GM19438 (cell line): ENCODE data around the gene NEURL1.

ENCODE experiments used
- ATAC-seq: cut with Tn5 transposase; IDR thresholded peaks from one replicate; pipeline ENCODE4 v1.9.1; 2021; ENCODE audit warnings: low read depth; ENCODE audit not compliant: unreplicated experiment

Gene NEURL1

GRCh38 chr10:103578782-103579382 is 85.4 kb downstream of the NEURL1 start:
- ATAC-seq: peak; percentile 81

- no peak for ATAC-seq
These were observed 86.5 kb downstream of the NEURL1 start for GRCh38 chr10:103580011-103580410.

DNA sequence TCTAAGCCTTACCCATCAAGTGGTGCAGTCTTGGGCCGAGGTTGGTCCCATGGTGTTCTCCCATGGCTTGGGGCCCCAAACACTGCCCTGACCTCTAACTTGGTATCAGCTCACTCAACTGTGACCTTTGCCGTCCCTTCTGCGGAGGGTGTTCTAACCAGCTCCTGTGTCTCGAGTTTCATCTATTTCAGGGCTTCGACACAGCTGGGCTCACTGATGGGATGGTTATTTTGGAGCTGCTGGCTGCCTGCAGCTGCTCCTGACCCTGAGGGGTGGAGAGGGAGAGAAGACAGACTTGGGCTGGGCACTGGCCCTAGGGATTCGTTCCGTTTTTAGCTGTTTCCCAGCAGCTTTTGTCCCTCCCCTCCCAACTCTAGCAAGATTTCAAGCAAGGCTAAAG is 86.9 kb downstream of the NEURL1 start:
- ATAC-seq: no peak

GRCh38 chr10:103581499-103581898 is 88.0 kb downstream of the NEURL1 start:
- ATAC-seq: no peak

DNA sequence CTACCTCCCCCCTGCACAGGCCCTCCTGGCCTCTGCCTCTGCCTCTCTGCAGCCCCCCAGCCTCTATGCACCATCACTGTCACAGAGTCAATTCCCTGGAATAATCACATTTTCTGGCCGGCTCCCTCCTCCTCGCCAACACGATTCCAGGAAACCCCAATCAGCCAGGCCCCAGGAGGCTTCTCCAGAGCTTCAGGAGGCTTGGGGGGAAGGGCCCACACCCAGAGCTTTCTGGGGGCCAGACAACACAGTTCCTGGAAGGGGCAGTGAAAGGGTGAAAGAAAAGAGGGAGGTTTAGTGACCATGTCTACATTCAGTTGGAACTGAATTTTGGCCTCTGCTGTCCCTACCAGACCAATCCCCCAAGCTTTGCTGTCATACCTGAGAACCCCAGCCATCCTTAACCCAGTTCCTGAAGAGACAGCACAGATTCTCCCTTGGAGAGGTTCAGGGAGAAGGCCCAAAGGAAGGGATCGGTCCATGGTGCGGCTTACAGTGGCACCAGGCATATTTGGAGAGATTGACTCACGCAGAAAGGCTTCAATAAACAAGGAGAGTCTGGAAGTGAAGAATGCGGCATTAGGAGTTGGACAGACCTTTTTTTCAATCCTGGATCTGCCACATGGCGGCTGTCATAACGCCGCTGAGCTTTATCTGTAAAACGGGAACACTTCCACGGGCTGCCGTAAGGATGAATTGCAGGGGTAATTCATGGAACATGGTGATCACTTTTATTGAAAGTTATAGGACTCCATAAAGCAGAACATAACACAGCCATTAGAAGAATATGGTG is 89.0 kb downstream of the NEURL1 start:
- ATAC-seq: no peak

DNA sequence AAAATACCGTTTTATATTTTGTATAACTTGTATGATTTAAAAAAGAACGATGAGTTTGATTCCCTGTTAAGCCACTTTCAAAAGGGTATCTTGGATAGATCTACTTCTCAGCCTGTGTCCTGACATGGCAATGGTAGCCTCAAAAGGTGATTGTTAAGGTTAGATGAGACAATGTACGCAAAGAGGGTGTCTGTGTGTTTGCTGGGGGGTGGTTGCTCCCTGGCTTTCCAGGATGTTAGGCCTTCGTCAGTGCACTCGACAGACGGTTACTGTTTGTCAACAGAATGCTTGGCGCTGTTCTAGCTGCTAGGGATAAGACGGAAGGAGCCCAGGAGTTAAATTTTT is 90.3 kb downstream of the NEURL1 start:
- peak; percentile 4 for ATAC-seq

GRCh38 chr10:103584216-103585010 is 90.9 kb downstream of the NEURL1 start:
- peak; percentile 52 for ATAC-seq

DNA sequence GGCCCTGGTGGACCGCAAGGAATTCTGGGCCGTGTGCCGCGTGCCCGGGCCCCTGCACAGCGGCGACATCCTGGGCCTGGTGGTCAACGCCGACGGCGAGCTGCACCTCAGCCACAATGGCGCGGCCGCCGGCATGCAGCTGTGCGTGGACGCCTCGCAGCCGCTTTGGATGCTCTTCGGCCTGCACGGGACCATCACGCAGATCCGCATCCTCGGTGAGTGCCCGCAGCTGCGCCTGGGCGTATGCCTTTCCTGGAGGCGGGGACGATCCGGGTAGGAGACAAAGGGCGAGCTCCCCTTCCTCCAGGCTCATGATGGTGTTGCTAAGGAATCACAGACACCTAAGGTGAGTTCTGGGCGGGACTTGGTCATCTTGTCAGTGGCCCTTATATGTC is 91.5 kb downstream of the NEURL1 start:
- no peak for ATAC-seq

GRCh38 chr10:103587073-103587472 is 93.6 kb downstream of the NEURL1 start:
- no peak for ATAC-seq

GRCh38 chr10:103589074-103589630 is 95.6 kb downstream of the NEURL1 start:
- ATAC-seq: no peak

DNA sequence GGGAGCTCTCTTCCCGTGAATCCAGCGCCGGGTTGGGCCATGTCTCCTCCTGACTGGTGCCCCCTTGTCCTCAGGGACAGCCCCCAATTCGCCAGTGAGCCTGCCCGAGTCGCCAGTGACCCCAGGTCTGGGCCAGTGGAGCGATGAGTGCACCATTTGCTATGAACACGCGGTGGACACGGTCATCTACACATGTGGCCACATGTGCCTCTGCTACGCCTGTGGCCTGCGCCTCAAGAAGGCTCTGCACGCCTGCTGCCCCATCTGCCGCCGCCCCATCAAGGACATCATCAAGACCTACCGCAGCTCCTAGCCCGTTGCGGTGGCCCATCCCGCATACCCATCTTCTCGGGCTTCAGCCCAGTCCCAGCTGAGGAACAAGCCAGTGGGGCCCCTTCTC is 96.6 kb downstream of the NEURL1 start:
- ATAC-seq: no peak

- ATAC-seq: no peak
These were observed 97.3 kb downstream of the NEURL1 start for GRCh38 chr10:103590744-103591291.

DNA sequence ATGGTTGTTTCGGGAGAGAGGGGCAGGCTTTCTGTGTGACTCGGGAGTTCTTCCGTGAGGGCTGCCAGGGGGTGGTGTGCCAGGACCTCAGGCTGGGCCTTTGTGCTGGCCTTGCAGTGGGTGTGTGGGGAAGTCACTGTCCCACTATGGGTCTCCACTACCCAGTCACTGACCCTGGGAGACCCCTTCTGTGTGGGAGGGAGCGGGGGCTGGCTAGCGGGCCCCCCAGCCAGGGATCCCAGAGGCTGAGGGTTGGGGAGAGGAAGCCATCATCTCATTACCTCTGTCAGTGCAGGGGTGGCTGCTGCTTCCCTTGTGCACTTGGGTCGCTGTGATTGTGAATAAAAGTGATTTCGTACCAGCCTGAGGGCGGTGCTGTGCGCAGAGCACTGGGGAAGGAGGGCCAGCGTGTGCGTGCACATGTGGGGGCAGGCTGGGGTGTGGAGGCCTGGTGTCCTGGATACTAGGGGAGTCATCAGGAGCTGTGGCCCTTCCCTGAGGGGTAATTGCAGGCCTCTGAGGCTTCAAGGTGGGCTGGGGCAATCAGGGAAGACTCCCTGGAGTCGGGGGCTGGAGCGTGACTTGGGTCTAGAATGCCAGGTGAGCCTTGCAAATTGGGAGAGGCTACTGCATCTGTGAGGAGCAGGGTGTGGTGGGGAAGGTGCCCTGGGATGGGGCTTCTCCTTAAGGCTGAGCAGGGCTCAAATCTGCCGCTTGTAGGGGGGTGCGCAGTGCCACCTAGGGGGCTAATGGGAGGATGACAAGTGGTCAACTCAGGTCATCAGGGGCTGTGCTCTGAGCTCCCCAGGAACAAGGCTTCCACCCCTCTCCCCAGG is 98.9 kb downstream of the NEURL1 start:
- peak; percentile 72 for ATAC-seq

DNA sequence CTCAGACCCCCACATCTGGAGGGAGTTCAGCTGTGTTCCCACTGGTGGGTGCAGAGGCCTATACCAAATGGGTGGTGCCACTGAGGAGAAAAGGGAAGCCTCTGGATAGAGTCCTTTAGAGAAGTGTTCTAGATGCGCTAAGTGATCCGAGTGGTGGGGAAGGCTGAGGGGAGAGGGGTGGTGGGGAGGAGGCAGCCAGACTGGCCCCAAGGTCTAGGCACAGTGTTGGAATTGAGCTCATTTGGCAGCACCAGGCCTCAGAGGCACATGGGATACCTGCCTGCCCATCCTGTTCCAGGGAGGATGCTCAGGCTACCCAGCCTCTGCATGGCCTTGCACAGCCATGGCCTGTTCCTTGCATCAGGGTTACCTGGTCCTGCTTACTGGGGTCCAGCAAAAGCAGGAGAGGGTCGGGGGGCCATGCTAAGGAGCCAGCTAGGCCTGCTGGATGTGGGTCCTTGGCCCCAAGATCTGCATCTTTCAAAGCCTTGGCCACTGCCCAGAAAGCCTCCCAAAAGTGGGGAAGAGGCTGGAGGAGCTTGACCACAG is 99.6 kb downstream of the NEURL1 start:
- ATAC-seq: no peak

GRCh38 chr10:103595933-103596726 is 102.6 kb downstream of the NEURL1 start:
- no peak for ATAC-seq

DNA sequence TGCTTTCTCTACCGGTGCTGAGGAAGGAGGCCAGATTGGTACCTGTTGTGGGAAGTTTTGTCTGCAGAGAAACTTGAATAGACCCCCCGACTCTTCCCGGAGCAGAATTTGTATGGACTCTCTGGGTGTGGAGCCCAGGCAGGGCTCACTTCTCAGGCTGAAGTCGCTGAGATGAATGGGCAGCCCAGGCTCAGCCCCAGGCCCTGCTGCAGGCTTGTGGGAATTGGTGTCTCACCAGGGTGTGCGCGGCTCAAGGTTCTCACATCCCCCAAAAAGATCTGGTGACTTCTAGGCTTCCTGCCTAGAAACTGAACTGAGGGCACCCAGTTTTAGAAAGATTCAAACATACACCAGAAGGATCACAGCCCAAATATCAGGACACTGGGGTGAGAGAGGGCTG is 103.5 kb downstream of the NEURL1 start:
- no peak for ATAC-seq

DNA sequence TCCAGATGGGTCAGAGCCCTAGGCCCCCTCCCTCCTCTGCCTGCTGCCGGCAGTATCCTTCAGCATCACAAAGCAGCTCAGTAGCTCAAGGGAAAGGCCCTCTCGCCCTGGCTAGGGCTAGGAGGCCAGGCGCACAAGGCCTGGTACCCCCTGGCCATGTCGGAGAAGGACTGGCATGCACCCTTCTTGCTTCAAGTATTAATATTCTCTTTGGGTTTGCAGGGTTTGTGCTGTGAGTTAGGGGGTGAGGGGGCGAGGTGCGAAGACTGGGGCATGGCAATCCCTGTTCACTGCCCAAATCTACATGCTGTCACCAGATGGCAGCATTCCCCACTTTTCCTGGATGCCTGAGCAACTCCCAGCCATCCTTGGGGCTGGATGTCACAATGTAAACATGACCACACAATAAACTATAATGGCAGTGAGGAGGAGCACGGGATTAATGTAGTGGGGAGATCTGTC is 105.2 kb downstream of the NEURL1 start:
- ATAC-seq: no peak

- no peak for ATAC-seq
These were observed 105.7 kb downstream of the NEURL1 start for GRCh38 chr10:103599211-103599610.

GRCh38 chr10:103599907-103600306 is 106.4 kb downstream of the NEURL1 start:
- ATAC-seq: no peak
